HL-60 (cell line): Measurements from ENCODE around the gene ARV1.

Experiments
- CTCF ChIP-seq: IDR thresholded peaks from one replicate; pipeline ENCODE4 v1.5.1; 2011; ENCODE audit warnings: low read length, control low read depth, inconsistent platforms; ENCODE audit not compliant: insufficient read depth
- POLR2AphosphoS5 ChIP-seq: IDR thresholded peaks from 2 replicates; pipeline ENCODE4 v1.6.1; 2012; ENCODE audit warnings: low read depth

- no peak for TF ChIP-seq CTCF
- TF ChIP-seq POLR2AphosphoS5 = no peak
These were observed 62.2 kb downstream of the ARV1 start for GRCh38 chr1:231040800-231041718.
